ENCODE measurements around the gene PPTC7.

DNA sequence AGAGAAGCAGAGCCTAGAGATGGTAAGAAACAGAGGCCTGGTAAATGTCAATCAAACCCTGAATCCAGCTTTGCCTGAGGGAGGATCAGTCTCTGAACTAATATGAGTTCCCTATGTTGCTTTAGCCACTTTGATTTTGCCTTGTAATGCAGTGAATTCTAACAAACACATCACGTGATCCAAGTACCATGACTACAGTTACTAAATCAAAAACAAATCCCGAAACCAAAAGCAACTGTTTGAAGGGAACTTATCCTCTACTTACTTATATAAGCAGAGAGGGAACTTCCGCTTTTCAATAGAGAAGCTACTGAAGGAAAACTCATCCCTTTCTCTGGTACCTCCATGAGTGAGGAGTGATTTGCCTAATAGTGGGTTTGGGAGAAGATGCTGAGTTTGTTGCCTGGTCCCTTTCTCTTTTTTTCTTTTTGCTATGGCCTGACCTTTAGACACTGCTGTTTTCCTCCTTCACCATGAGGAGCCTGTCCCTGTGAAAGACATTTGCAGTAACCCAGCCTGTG is 7.7 kb upstream of the PPTC7 start:
- TF ChIP-seq, protein P1, sequence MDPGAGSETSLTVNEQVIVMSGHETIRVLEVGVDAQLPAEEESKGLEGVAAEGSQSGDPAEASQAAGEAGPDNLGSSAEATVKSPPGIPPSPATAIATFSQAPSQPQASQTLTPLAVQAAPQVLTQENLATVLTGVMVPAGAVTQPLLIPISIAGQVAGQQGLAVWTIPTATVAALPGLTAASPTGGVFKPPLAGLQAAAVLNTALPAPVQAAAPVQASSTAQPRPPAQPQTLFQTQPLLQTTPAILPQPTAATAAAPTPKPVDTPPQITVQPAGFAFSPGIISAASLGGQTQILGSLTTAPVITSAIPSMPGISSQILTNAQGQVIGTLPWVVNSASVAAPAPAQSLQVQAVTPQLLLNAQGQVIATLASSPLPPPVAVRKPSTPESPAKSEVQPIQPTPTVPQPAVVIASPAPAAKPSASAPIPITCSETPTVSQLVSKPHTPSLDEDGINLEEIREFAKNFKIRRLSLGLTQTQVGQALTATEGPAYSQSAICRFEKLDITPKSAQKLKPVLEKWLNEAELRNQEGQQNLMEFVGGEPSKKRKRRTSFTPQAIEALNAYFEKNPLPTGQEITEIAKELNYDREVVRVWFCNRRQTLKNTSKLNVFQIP (CRISPR knock-in tag; IDR thresholded peaks at IDR 0.05; ENCODE audit: borderline replicate concordance, low read depth), result no peak
- TF ChIP-seq ZNF70 (CRISPR knock-in tag; IDR thresholded peaks at IDR 0.05) (no peak), BACH2 (CRISPR knock-in tag; IDR thresholded peaks at IDR 0.05; ENCODE audit: borderline replicate concordance) (no peak)

Measured in SK-N-SH treated with all-trans-retinoic acid at 6 μM for 48 hours (cell line).